ENCODE measurements around the gene NEU4. TPM values are rescaled to one million over a fixed set of nuclear protein-coding genes. Genes with fewer than 3 reads are reported as not detected.
"Not testable (repeated sequence)": the region's sequence is repeated elsewhere in the genome, so short reads cannot be mapped to it uniquely, and the experiment has no call there.

NEU4 gene
- 0.24 and 5.9 TPM in 2 replicates for total RNA-seq (2014; rRNA removed; shearing (Covaris generic); ENCODE audit: low replicate concordance)

DNA sequence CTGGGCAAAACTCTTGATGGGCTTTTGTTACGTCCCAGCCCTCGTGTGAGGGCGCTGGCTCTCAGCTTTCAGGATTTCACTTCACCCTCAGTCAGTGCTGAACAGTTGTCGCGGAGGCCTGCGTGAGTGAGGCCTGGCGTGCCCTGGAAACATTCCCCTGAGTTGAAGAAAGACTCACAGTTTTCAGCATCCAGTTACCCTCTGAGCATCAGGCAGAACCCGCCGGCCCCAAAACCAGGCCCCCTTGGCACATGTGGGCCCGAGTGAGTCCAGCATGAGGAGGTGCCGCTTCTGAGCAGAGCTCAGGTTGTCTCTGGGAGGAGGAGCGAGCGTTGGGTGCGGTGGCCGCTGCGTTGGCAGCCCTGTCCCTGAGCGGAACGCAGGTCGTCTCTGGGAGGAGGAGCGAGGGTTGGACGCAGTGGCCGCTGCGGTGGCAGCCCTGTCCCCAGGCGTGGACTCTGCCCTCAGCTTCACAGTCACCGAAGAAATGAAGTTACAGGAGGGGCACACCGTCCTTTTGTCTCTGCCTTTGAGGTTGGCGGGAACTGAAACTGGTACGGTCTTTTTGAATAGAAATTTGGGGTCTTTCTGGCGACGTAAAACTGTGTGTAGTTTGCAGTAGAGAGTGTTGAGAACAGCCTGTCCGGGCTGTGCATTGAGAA lies at the start of gene NEU4:
Gene NEU4, plus strand, starts transcription at position 473 of the 662 bp plus-strand sequence. CDS start 5,292 bp downstream, outside the sequence.
- in situ Hi-C loops (cut with HindIII; ENCODE audit: low pct_unique_long_range_greater_than_20kb, low sequenced_read_pairs), result no loop called here
- DNase-seq (ENCODE audit: low read depth), result no peak

GRCh38 chr2:241759893-241760292 lies 49.1 kb upstream of the NEU4 start:
- in situ Hi-C loops (cut with HindIII; ENCODE audit: low pct_unique_long_range_greater_than_20kb, low sequenced_read_pairs), result not testable (repeated sequence)

DNA sequence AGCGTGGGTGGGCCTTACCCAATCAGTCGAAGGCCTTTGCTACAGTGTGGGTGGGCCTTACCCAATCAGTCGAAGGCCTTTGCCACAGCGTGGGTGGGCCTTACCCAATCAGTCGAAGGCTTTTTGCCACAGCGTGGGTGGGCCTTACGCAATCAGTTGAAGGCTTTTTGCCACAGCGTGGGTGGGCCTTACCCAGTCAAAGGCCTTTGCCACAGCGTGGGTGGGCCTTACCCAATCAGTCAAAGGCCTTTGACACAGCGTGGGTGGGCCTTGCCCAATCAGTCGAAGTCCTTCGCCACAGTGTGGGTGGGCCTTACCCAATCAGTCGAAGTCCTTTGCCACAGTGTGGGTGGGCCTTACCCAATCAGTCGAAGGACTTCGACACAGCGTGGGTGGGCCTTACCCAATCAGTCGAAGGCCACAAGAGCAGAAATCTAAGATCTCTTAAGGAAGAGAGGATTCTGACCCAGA lies 48.7 kb upstream of the NEU4 start:
- in situ Hi-C loops (cut with HindIII; ENCODE audit: low pct_unique_long_range_greater_than_20kb, low sequenced_read_pairs), result no loop called here
- no peak for DNase-seq (ENCODE audit: low read depth)

More at GRCh38 chr2:241759893-241760292, 49.1 kb upstream of the NEU4 start:
- not testable (repeated sequence) for DNase-seq (ENCODE audit: low read depth)

GRCh38 chr2:241762321-241762932 lies 46.6 kb upstream of the NEU4 start:
- no peak for DNase-seq (ENCODE audit: low read depth)
- in situ Hi-C loops (cut with HindIII; ENCODE audit: low pct_unique_long_range_greater_than_20kb, low sequenced_read_pairs), result no loop called here

- DNase-seq (ENCODE audit: low read depth), result no peak
- in situ Hi-C loops (cut with HindIII; ENCODE audit: low pct_unique_long_range_greater_than_20kb, low sequenced_read_pairs), result no loop called here
Observed at GRCh38 chr2:241762933-241763369, 46.0 kb upstream of the NEU4 start.

GRCh38 chr2:241763551-241764274 lies 45.3 kb upstream of the NEU4 start:
- no peak for DNase-seq (ENCODE audit: low read depth)
- in situ Hi-C loops (cut with HindIII; ENCODE audit: low pct_unique_long_range_greater_than_20kb, low sequenced_read_pairs), result no loop called here

GRCh38 chr2:241764275-241765241 lies 44.4 kb upstream of the NEU4 start:
- in situ Hi-C loops (cut with HindIII; ENCODE audit: low pct_unique_long_range_greater_than_20kb, low sequenced_read_pairs), result no loop called here

DNA sequence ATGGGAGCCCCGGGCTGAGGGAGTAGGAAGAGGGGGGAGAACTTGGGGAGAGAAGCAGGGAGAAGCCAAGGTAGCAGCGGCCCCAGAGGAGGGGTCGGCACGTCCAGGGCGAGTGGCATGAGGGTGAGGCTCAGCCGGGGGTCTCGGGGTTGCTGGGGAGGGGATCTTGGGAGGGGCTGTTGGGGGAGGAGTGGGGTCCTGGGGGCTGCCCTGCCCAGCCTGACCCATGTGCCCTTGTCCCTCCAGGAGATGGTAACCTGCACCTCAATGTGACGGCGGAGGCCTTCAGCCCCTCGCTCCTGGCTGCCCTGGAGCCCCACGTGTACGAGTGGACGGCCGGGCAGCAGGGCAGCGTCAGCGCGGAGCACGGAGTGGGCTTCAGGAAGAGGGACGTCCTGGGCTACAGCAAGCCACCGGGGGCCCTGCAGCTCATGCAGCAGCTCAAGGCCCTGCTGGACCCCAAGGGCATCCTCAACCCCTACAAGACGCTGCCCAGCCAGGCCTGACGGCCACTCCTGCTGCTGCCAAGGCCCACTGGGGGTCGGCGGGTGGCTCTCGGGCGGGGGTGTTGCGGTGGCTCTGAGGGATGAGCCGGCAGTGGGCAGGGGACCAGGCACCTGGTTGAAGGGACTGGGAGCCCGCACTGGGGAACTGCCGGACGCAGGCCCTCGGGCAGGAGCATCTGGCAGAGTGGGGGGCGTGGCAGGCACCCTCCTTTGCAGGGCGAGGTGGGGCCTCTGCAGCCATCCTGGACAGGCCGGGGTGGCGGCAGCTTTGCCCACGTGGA lies 41.3 kb upstream of the NEU4 start:
- in situ Hi-C loops (cut with HindIII; ENCODE audit: low pct_unique_long_range_greater_than_20kb, low sequenced_read_pairs), result no loop called here
- DNase-seq (ENCODE audit: low read depth), result no peak

More at GRCh38 chr2:241764275-241765241, 44.4 kb upstream of the NEU4 start:
- no peak for DNase-seq (ENCODE audit: low read depth)

GRCh38 chr2:241768251-241768711 lies 40.7 kb upstream of the NEU4 start:
- DNase-seq (ENCODE audit: low read depth), result no peak
- in situ Hi-C loops (cut with HindIII; ENCODE audit: low pct_unique_long_range_greater_than_20kb, low sequenced_read_pairs), result no loop called here

DNA sequence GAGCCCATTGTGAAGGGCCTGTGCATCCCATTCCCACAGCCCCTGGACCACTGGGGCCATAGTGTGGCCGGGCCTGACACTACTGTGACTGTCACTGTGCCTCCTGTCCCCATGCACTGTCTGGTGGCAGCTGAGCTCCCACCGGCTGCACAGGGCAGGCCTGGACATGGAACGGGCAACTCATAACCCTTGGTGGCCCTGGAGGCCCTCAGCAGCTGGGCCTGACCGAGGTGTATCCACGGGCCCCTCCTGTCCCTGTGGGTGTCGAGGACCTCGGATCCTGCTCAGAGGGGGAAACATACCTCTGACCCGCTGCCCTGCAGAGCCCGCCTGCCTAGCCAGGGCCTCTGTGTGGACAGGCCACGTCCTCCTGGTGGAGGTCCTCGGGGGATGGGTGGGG lies 40.1 kb upstream of the NEU4 start:
- DNase-seq (ENCODE audit: low read depth), result no peak
- in situ Hi-C loops (cut with HindIII; ENCODE audit: low pct_unique_long_range_greater_than_20kb, low sequenced_read_pairs), result no loop called here

DNA sequence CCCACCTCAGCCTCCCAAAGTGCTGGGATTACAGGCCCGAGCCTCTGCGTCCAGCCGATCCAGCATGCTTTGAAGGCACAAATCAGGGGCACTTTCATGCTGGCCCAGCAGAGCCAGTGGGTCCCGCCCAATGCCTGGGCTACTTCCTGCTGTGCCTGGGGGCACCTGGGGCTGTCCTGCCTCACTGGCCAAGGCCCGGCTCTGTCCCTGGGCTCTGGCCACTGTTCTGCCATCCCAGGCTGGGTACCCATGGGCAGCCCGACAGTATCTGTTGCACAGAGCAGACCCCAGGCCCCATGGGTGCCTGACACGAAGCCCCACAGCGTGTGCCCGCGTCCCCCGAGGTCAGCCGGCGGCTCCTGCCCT lies 39.2 kb upstream of the NEU4 start:
- in situ Hi-C loops (cut with HindIII; ENCODE audit: low pct_unique_long_range_greater_than_20kb, low sequenced_read_pairs), result no loop called here

GRCh38 chr2:241770185-241770935 lies 38.6 kb upstream of the NEU4 start:
- in situ Hi-C loops (cut with HindIII; ENCODE audit: low pct_unique_long_range_greater_than_20kb, low sequenced_read_pairs), result no loop called here

More for the DNA sequence above, 39.2 kb upstream of the NEU4 start:
- DNase-seq (ENCODE audit: low read depth), result no peak

GRCh38 chr2:241770936-241771285 lies 38.1 kb upstream of the NEU4 start:
- in situ Hi-C loops (cut with HindIII; ENCODE audit: low pct_unique_long_range_greater_than_20kb, low sequenced_read_pairs), result no loop called here

More at GRCh38 chr2:241770185-241770935, 38.6 kb upstream of the NEU4 start:
- DNase-seq (ENCODE audit: low read depth), result no peak

GRCh38 chr2:241771286-241772062 lies 37.5 kb upstream of the NEU4 start:
- DNase-seq (ENCODE audit: low read depth), result no peak
- in situ Hi-C loops (cut with HindIII; ENCODE audit: low pct_unique_long_range_greater_than_20kb, low sequenced_read_pairs), result no loop called here

More at GRCh38 chr2:241770936-241771285, 38.1 kb upstream of the NEU4 start:
- DNase-seq (ENCODE audit: low read depth), result no peak

- no peak for DNase-seq (ENCODE audit: low read depth)
- in situ Hi-C loops (cut with HindIII; ENCODE audit: low pct_unique_long_range_greater_than_20kb, low sequenced_read_pairs), result no loop called here
Observed at GRCh38 chr2:241772063-241772499, 36.9 kb upstream of the NEU4 start.
